Measurements from ENCODE around the gene ANKS1B.

ANKS1B gene

GRCh38 chr12:98737322-98737712 is 1247.4 kb downstream of the ANKS1B start:
- no peak for DNase-seq

DNA sequence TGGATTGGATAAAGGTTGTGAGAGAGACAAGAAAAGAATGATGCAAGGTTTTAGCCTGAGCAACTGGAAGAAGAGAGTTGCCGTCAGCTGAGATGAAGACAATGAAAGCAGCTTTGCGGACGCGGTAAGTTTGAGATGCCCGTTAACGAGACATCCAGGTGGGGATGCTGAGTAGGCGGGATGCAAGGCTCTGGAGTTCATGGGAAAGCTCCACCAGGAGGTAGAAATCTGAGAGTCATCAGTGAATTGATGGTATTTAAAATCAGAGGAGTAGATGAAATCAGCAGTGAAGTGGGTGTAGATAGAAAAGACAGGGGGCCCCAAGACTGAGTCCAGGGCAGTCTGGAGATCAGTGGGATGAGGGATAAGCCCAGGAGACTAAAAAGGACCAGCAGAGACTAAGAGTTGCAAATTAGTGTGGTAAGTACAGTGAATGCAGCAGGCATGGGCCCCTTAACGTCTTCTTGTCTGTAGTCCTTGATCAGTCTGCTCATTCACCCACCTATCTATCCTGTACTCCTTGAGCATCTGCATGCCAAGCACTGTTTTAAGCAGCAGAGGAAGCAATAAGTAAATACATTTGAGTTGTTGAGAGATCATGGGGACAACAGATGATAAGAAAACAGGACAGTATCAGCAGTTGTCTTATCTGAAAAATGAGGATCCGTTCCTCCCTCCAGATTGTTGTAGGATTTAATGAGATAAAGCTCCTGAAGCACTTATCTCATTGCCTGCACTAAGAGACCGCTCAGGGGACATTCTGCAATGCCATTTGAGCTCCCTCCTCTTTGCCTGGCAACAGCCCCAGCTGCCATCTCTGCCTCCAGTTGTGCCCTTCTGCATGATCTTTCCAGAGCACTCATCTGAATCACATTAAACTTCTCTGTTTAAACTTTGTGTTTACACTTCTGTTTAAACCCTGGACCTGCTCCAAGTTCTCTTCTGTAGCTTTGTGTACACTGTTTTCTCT is 1248.1 kb downstream of the ANKS1B start:
- DNase-seq, result peak; percentile 94

DNA sequence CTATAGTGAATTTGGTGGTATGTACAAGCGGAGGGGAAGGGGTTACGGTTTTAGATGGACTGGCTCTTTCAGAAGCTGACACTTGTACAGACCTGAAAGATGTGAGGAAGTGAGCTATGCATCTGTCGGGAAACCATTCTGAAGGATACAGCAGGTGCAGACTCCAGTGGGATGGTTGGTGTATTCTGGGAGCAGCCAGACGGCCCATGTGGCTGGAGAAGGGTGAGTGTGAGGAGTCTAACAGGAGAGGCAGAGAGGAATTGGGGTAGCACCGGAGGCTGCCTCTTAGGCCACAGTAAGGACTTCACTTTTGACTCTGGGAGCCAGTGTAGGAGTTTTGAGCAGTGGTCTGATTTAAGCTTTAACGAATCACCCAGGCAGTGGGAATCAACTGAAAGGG is 1248.9 kb downstream of the ANKS1B start:
- no peak for DNase-seq

- DNase-seq, result no peak
These were observed 1250.9 kb downstream of the ANKS1B start for GRCh38 chr12:98733667-98734350.

- DNase-seq, result no peak
These were observed 1254.3 kb downstream of the ANKS1B start for GRCh38 chr12:98730412-98730811.

DNA sequence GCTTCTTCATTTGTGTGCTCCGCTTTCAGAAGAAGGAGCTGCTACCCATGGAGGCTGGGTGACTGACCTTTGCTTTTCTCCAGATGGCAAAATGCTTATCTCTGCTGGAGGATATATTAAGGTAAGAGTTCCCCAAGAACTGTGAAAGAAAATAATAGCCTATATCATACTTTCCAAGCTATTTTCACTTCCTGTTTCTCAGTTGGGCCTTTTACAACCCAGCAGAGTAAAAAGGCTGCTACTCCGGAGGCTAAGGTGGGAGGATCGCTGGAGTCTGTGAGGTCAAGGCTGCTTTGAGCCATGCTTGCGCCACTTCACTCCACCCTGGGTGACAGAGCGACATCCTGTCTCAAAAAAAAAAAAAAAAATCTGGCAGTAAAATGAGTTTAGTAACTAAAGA is 1257.5 kb downstream of the ANKS1B start:
- no peak for DNase-seq

DNA sequence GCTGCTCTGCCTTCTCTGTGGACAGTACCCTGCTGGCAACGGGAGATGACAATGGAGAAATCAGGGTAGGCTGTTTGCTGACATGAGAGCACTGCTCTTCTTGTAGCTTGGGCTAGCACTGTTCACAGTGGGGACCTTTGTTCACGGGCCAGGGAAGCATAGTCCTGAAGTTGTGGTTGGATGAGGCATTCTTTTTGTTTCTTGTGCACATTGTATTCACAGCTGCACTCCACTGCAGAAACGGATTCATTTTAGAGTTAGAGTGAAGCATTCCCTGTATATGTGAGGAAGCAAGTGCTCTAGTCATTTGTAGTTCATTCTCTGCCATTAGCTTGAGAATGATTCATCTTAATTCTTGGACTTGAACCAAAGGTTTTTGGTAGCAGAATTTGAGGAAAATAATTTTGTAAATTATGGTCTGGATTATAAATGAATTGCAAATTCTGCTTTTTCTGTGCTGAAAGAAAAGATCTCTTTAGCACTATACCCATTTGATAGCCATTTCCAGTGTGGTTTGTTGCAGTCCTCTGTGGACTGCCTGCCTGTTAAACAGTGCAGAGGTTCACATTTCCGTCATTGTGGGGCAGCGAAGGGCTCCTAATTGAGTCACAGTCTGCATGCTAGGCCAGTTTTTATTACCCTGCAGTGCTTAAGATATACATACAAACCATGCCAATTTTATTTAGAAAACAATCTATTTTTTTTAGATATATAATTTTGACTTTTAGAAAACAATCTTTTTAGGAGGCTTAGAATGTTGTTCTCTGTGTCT is 1259.1 kb downstream of the ANKS1B start:
- DNase-seq, result peak; percentile 55

GRCh38 chr12:98724384-98725155 is 1260.2 kb downstream of the ANKS1B start:
- DNase-seq, result no peak

GRCh38 chr12:98721204-98721702 is 1263.5 kb downstream of the ANKS1B start:
- no peak for DNase-seq

DNA sequence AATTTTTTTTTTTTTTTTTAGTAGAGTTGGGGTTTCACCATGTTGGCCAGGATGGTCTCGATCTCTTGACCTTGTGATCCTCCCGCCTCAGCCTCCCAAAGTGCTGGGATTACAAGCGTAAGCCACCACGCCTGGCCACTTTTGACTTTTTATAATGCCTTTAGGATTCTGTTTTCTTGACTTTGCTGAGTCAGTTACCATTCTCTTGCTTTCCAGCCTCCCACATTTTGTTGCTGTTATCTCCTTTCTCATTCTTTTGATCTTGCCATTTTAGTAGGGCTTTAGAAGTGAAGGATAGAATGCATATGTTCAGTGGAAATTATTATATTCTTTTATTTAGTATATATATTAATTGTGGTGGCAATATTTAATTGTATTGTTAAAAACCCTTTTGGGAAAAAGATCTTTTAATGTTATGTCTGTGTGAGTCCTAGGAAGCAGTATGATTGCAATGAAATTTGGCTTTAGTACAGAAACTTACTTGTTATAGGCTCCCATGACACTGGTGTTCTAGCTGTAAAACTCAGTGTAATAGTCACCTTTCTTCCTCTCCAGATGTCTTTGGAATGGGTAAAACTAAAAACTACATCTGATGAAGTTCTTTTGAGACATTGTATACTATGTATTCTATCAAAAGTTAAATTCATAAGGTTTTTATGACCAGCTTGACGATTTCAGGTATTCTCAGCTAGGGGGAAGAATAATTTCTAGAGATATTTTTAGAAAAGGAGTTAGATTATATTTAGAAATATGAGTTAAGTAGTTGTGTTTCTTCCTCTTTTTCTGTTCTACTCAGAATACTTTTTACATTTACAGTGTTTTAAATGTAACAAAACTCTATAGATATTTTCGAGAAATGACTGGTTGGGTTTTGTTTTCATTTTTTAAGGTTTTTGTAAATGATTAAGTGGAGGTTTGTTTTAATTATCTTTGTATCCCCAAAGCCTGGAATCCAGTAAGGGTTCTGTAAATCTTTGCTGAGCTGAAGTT is 1264.9 kb downstream of the ANKS1B start:
- DNase-seq, result no peak

GRCh38 chr12:98714426-98714825 is 1270.3 kb downstream of the ANKS1B start:
- DNase-seq, result no peak

DNA sequence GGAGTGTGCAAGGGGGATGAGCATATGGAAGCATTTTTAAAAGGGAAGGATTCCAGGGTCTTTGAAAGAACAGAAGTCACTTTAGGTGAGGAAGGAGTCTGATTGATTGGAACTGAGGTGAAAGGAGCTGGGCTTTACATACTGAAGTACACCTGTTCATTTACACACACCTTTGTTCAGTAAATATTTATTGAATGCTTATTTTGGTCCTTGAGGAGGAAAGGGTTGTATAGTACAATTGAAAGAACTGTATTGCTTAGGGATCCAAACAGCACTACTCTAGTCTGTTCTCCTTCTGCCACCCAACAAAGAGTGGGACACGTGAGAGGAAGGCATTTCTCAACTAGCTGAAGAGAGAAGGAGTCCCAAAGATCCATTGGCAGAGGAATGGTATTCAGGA is 1275.7 kb downstream of the ANKS1B start:
- DNase-seq, result no peak

GRCh38 chr12:98701166-98701565 is 1283.6 kb downstream of the ANKS1B start:
- DNase-seq, result no peak

DNA sequence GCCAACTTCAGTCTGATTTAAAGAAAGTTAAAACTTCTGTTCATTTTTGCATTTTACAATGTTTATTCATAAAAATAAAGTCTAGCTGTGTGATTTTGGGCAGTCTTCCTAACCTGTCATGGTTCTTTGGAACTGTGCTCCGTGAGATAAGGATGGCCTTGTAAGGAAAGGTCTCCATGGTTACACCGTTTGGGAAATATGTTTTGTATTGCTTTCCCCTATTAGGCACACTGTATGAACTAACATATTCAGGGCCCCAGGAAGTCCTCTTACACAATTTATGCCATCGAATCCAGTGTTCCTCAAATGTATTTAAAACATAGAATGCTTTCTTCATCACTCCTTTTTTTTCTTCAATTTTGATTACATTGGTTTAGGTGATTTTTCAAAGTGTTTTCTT is 1285.2 kb downstream of the ANKS1B start:
- no peak for DNase-seq

GRCh38 chr12:98698603-98699463 is 1285.9 kb downstream of the ANKS1B start:
- DNase-seq, result peak; percentile 64

GRCh38 chr12:98697209-98697608 is 1287.5 kb downstream of the ANKS1B start:
- no peak for DNase-seq

DNA sequence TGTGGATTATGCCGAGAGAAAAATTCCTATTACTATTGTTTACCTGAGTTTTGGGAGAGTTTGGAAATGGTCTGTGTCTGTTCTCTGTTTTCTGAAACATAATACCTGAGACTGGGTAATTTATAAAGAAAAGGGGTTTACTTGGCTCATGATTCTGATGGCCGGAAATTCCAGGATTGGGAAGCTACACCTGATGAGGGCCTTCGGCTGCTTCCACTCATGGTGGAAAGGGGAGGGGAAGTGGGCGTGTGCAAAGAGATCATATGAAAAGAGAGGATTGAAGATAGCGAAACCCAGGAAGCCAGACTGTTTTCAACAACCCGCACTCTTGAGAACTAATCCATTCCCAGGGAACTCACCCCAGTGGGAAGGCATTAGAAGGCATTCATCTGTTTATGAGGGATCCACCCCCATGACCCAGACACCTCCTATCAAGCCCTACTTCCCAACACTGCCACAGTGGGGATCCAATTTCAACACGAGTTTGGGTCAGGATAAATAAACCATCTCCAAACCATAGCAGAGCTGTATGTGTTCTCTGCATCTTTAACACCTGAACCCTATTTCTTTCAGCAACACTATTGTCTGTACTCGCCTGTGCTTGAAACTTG is 1288.6 kb downstream of the ANKS1B start:
- no peak for DNase-seq

DNA sequence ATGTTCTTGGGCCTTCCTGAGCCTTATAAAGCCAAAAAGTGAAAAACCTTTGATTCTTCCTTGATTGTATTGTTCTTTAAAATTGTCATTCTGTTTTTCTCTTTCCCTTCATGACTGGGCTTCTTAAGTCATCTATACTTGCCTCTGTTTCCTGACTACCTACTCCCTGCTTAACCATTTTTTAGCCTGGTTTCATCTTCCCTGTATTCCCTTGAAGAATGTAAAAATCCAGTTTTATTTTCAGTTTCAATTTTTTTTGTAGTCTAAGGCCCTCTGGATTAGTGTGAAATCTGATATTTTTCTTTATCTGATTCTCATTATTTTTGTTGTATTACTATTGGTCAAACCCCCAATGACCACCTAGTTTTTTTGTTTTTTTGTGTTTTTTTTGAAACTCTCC is 1293.4 kb downstream of the ANKS1B start:
- no peak for DNase-seq

- DNase-seq, result no peak
These were observed 1298.1 kb downstream of the ANKS1B start for GRCh38 chr12:98686603-98687002.
